RWPE1 (cell line): Measurements from ENCODE around the gene ARHGAP12.

Experiments used
- CTCF ChIA-PET: fragments of 350-600 bp; sonication (Branson Sonifier 250); formaldehyde crosslinking; extraction: SDS; loops from one replicate; lab custom pipeline; 2021; lab: Yijun Ruan, JAX
- POLR2A ChIA-PET: fragments of 400-600 bp; formaldehyde crosslinking; extraction: SDS; loops from one replicate; lab custom pipeline; 2020; ENCODE audit warnings: antibody characterized with exemption; ENCODE audit not compliant: low non-redundant PET; lab: Yijun Ruan, JAX
- DNase-seq: peaks from one replicate; pipeline ENCODE4 v3.0.0; 2012; ENCODE audit warnings: low spot score
- H3K27ac ChIP-seq: fragments of 450-650 bp; 2 replicates; pipeline ENCODE4 v1.5.1; 2017
- TF ChIP-seq, protein P1 (sequence below): fragments of 450-650 bp; conservative IDR thresholded peaks from 2 replicates; pipeline ENCODE4 v1.5.1; 2017; ENCODE audit warnings: low read depth, mild to moderate bottlenecking

The ARHGAP12 gene

DNA sequence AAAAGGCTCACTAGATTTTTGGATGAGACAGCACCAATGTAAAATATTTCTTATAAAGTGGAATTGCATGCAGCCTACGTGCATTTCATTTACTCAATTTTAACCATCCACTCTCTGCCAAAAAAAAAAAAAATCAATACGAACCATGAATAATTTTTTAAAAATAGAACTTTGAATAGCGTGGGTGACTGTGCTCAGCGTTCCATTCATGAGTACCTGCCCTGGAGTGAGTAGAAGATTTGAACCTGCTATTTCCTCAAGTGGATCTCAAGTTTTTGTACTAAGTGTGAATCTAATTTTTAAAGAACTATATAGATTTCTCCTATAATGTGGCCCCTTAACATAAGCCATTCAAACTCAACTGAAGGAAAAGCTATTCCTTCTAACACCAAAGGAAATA, 105.3 kb downstream of the ARHGAP12 start:
- H3K27ac ChIP-seq: no peak overlapping the region
- ChIA-PET CTCF (no interaction called here), POLR2A (no interaction called here)
- TF ChIP-seq, protein P1, sequence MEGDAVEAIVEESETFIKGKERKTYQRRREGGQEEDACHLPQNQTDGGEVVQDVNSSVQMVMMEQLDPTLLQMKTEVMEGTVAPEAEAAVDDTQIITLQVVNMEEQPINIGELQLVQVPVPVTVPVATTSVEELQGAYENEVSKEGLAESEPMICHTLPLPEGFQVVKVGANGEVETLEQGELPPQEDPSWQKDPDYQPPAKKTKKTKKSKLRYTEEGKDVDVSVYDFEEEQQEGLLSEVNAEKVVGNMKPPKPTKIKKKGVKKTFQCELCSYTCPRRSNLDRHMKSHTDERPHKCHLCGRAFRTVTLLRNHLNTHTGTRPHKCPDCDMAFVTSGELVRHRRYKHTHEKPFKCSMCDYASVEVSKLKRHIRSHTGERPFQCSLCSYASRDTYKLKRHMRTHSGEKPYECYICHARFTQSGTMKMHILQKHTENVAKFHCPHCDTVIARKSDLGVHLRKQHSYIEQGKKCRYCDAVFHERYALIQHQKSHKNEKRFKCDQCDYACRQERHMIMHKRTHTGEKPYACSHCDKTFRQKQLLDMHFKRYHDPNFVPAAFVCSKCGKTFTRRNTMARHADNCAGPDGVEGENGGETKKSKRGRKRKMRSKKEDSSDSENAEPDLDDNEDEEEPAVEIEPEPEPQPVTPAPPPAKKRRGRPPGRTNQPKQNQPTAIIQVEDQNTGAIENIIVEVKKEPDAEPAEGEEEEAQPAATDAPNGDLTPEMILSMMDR: no peak
- DNase-seq: no peak

DNA sequence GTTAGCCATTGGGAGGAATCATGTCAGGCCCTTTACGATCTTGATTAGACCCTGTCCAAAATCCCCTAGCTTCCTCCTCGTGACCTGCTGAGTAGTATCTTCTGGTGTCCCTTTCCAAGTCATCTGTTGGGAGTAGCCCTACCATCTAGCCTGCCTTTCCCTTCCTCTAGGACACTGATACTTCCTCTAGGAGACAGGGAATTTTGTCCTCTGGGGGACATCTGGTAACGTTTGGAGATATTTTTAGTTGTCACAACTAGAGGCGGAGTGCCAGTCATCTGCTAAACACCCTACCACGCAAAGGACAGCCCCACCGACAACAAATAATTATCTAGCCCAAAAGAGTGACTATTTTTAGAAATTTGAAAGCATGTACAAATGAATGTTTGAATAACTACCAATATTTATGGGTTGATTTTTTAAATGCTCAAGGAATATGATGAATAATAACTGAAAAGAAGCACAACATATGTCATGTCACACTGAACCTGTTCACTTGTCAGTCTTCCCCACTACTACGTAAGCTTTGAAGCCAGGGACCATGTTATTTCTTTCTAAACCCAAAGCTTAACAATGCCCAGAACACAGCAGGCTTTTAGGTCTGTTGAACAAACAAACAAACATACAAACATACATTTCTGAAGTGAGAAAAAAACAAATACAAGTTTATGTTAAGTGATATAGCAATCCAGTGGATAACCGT, 105.9 kb downstream of the ARHGAP12 start:
- TF ChIP-seq, protein P1: no peak
- DNase-seq: no peak
- CTCF ChIA-PET: interaction anchor here (1.4 kb wide), 1 partner anchor 10 kb away, joined by 3 read pairs; no protein-coding TSS in a partner anchor
- POLR2A ChIA-PET: no interaction called here
- H3K27ac ChIP-seq: no peak overlapping the region

DNA sequence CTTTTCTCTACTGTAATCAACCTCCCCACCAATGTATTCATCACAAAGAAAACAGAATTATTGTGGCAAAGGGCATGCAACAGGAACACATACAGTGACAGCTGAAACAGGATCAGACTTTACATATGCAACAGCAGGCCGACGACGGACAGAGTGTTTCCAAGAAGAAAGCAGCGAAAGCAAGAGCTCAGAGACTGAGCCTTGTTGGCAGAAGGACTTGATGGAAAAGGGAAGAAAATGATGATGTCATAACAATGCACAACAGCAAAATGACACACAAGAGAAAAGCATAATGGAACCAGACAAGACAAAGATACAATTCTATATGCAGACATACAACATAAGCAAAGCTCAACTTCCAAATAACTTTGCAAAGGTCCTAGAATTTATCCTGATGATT, 106.5 kb downstream of the ARHGAP12 start:
- no peak for DNase-seq
- POLR2A ChIA-PET: no interaction called here
- CTCF ChIA-PET: interaction anchor here (0.6 to 1.4 kb wide), 2 partner anchors 9 to 531 kb away, joined by 3 read pairs; no protein-coding TSS in a partner anchor
- TF ChIP-seq, protein P1: no peak
- no peak overlapping the region for H3K27ac ChIP-seq

DNA sequence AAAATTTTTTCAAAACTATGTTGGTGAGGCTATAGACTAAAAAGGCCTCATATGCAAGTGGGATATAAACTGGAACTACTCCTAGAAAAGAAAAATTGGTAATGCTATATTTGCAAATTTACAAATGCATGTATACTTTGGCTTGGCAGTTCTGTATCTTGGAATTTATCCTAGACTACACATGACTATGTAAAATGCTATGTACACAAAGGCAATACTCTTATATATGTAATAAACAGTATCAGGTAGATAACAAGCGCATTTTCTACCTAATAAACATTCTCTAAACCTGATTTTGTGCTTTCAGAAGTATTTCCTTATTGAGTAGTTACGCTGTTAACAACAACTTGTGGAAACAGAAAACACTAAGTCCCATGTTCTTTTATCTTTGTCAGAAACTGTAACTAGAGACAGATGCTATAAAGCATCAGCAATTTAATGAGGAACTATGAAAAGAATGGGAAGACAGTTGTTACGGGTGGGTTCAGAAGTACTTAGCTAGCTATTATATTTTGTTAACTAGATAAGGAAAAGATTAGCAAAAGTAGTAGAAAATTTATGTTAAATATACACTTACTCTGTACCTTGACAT, 107.8 kb downstream of the ARHGAP12 start:
- no peak for DNase-seq
- no peak overlapping the region for H3K27ac ChIP-seq
- TF ChIP-seq, protein P1: no peak
- POLR2A ChIA-PET: no interaction called here
- CTCF ChIA-PET: interaction anchor here (0.5 to 1.4 kb wide), 2 partner anchors 8 to 1112 kb away, joined by 3 read pairs; no protein-coding TSS in a partner anchor

DNA sequence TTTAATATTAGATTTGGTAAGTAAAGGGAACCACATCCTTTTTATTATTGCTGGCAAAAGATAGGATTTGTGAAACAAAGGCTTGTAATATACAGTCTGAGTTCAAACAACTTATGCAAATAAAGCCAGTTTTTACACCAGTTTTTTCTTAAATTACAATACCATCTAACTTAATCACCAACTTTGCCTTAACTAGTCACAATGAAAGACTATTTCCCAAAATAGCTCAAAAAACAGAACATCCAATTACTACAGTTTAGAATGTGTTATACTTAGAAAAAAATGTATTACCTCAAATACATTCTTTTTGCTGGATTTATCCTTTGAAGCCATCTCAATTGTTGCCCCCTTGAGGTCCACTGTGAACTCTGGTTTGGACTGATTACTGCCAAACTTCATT, 108.5 kb downstream of the ARHGAP12 start:
- CTCF ChIA-PET: interaction anchor here (0.5 kb wide), 1 partner anchor 739 kb away, joined by 3 read pairs; no protein-coding TSS in a partner anchor
- TF ChIP-seq, protein P1: no peak
- POLR2A ChIA-PET: no interaction called here
- no peak for DNase-seq
- H3K27ac ChIP-seq: no peak overlapping the region

DNA sequence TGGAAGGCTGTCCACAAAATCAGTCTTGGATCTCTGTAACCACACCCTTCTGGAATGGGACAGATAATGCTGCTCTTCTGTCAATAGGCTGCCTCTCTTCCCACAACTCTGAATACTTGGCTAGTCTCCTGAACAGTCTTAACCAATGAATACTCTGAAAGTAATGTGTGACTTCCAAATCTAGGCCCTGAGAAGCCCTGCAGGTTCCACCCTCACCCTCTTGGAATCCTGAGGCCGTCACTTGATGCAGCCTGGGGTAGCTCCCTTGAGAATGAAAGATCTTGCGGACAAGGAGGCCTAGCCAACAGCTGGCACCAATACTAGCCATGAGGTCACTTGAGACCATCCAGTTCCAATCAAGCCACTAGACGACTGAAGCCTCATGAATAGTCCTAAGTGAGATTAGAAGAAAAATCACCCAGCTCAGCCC, 109.2 kb downstream of the ARHGAP12 start:
- DNase-seq: no peak
- H3K27ac ChIP-seq: no peak overlapping the region
- ChIA-PET POLR2A (no interaction called here), CTCF (interaction anchor here (0.5 kb wide), 1 partner anchor 739 kb away, joined by 3 read pairs; no protein-coding TSS in a partner anchor)
- TF ChIP-seq, protein P1: no peak
